Activated T-cell treated with anti-CD3 and anti-CD28 coated beads, Interleukin-2, amount 50 U/mL, for 4 hours (primary cell): ENCODE measurements around the gene KIAA0513. TPM values are rescaled to one million over a fixed set of nuclear protein-coding genes. Genes with fewer than 3 reads are reported as not detected.
A peak's percentile ranks its signal among the peaks of the same experiment; 100 is the strongest.

Experiments
- ATAC-seq, 2 donors: fragments of 200-7000 bp; cut with Tn5 transposase; one replicate each; pipeline ENCODE4 v1.10.0; 2021
- DNase-seq: peaks from one replicate; pipeline ENCODE4 v3.0.0-alpha.2; 2020
- H3K27me3 Mint-ChIP-seq: one replicate; pipeline ENCODE4 v1.8.0; 2021; ENCODE audit warnings: low read depth, mixed read lengths
- H3K36me3 Mint-ChIP-seq: one replicate; pipeline ENCODE4 v1.8.0; 2022; ENCODE audit warnings: mixed read lengths; ENCODE audit not compliant: insufficient read depth
- H3K4me1 Mint-ChIP-seq: one replicate; pipeline ENCODE4 v1.8.0; 2021; ENCODE audit warnings: low read depth, mixed read lengths
- H3K4me3 Mint-ChIP-seq: one replicate; pipeline ENCODE4 v1.8.0; 2021; ENCODE audit warnings: mild to moderate bottlenecking, moderate library complexity, mixed read lengths
- H3K9me3 Mint-ChIP-seq: one replicate; pipeline ENCODE4 v1.8.0; 2021; ENCODE audit warnings: mixed read lengths
- total RNA-seq, 3 donors: library from RNA; stranded (reverse); gene quantifications; one replicate each; pipeline ENCODE4 v1.2.1, GENCODE V29; 2021

KIAA0513 gene
- total RNA-seq, 3 donors from 2014 or later, result 13.6 to 19.6 (median 17.6) TPM

GRCh38 chr16:85094812-85095211 lies 67.2 kb downstream of the KIAA0513 start:
- no peak overlapping the region for H3K4me3 Mint-ChIP-seq
- DNase-seq (no peak), ATAC-seq (no peak)
- H3K4me1 Mint-ChIP-seq, result peaks cover under 1% of the 10 kb centered on the region
- no peaks in the 10 kb centered on the region for H3K9me3 Mint-ChIP-seq
- no peaks in the 10 kb centered on the region for H3K27me3 Mint-ChIP-seq
- no peaks in the 10 kb centered on the region for H3K36me3 Mint-ChIP-seq

GRCh38 chr16:85096921-85097320 lies 69.3 kb downstream of the KIAA0513 start:
- Mint-ChIP-seq H3K4me3 (no peak overlapping the region), H3K9me3 (no peaks in the 10 kb centered on the region), H3K27me3 (no peaks in the 10 kb centered on the region), H3K4me1 (peaks cover 6% of the 10 kb centered on the region), H3K36me3 (no peaks in the 10 kb centered on the region)
- DNase-seq (no peak), ATAC-seq (no peak)

GRCh38 chr16:85098565-85098964 lies 71.0 kb downstream of the KIAA0513 start:
- Mint-ChIP-seq H3K4me3 (no peak overlapping the region), H3K36me3 (no peaks in the 10 kb centered on the region), H3K4me1 (peaks cover 19% of the 10 kb centered on the region), H3K27me3 (no peaks in the 10 kb centered on the region), H3K9me3 (no peaks in the 10 kb centered on the region)
- DNase-seq (no peak), ATAC-seq (no peak)

GRCh38 chr16:85100265-85100664 lies 72.7 kb downstream of the KIAA0513 start:
- H3K4me3 Mint-ChIP-seq, result no peak overlapping the region

GRCh38 chr16:85101956-85102630 lies 74.5 kb downstream of the KIAA0513 start:
- peaks cover 42% of the 10 kb centered on the region for H3K4me1 Mint-ChIP-seq
- ATAC-seq, result no peak
- no peak for DNase-seq
- no peaks in the 10 kb centered on the region for H3K9me3 Mint-ChIP-seq
- no peaks in the 10 kb centered on the region for H3K36me3 Mint-ChIP-seq
- no peak overlapping the region for H3K4me3 Mint-ChIP-seq
- H3K27me3 Mint-ChIP-seq, result no peaks in the 10 kb centered on the region

More at GRCh38 chr16:85100265-85100664, 72.7 kb downstream of the KIAA0513 start:
- no peaks in the 10 kb centered on the region for H3K27me3 Mint-ChIP-seq
- H3K9me3 Mint-ChIP-seq, result no peaks in the 10 kb centered on the region
- no peaks in the 10 kb centered on the region for H3K36me3 Mint-ChIP-seq
- ATAC-seq (no peak), DNase-seq (no peak)
- peaks cover 36% of the 10 kb centered on the region for H3K4me1 Mint-ChIP-seq

GRCh38 chr16:85103114-85104079 lies 75.8 kb downstream of the KIAA0513 start:
- Mint-ChIP-seq H3K4me1 (peaks cover 42% of the 10 kb centered on the region), H3K36me3 (no peaks in the 10 kb centered on the region), H3K9me3 (no peaks in the 10 kb centered on the region), H3K4me3 (no peak overlapping the region), H3K27me3 (no peaks in the 10 kb centered on the region)
- DNase-seq (no peak), ATAC-seq (no peak)

- H3K4me1 Mint-ChIP-seq, result peaks cover 42% of the 10 kb centered on the region
- H3K36me3 Mint-ChIP-seq, result no peaks in the 10 kb centered on the region
- H3K4me3 Mint-ChIP-seq, result no peak overlapping the region
- no peaks in the 10 kb centered on the region for H3K9me3 Mint-ChIP-seq
- no peaks in the 10 kb centered on the region for H3K27me3 Mint-ChIP-seq
- ATAC-seq (no peak), DNase-seq (no peak)
Observed at GRCh38 chr16:85104147-85104546, 76.6 kb downstream of the KIAA0513 start.

GRCh38 chr16:85104821-85105391 lies 77.3 kb downstream of the KIAA0513 start:
- Mint-ChIP-seq H3K36me3 (no peaks in the 10 kb centered on the region), H3K4me1 (peaks cover 42% of the 10 kb centered on the region), H3K4me3 (no peak overlapping the region), H3K9me3 (no peaks in the 10 kb centered on the region), H3K27me3 (no peaks in the 10 kb centered on the region)
- DNase-seq, result no peak
- ATAC-seq, result peak; percentile 54 to 56

- Mint-ChIP-seq H3K36me3 (no peaks in the 10 kb centered on the region), H3K9me3 (no peaks in the 10 kb centered on the region), H3K4me3 (no peak overlapping the region), H3K27me3 (no peaks in the 10 kb centered on the region), H3K4me1 (peaks cover 42% of the 10 kb centered on the region)
- DNase-seq (no peak), ATAC-seq (peak in 1 of 2 donors; percentile 9)
Observed at GRCh38 chr16:85105475-85105874, 77.9 kb downstream of the KIAA0513 start.

GRCh38 chr16:85107083-85107482 lies 79.5 kb downstream of the KIAA0513 start:
- Mint-ChIP-seq H3K9me3 (no peaks in the 10 kb centered on the region), H3K4me3 (no peak overlapping the region)
- ATAC-seq, result no peak

GRCh38 chr16:85107532-85107931 lies 79.9 kb downstream of the KIAA0513 start:
- Mint-ChIP-seq H3K4me3 (no peak overlapping the region), H3K9me3 (no peaks in the 10 kb centered on the region), H3K27me3 (no peaks in the 10 kb centered on the region), H3K36me3 (no peaks in the 10 kb centered on the region), H3K4me1 (peaks cover 33% of the 10 kb centered on the region)
- DNase-seq (no peak), ATAC-seq (no peak)

More at GRCh38 chr16:85107083-85107482, 79.5 kb downstream of the KIAA0513 start:
- Mint-ChIP-seq H3K4me1 (peaks cover 35% of the 10 kb centered on the region), H3K27me3 (no peaks in the 10 kb centered on the region), H3K36me3 (no peaks in the 10 kb centered on the region)
- no peak for DNase-seq

GRCh38 chr16:85110105-85110504 lies 82.5 kb downstream of the KIAA0513 start:
- Mint-ChIP-seq H3K4me1 (peaks cover 13% of the 10 kb centered on the region), H3K36me3 (no peaks in the 10 kb centered on the region), H3K27me3 (no peaks in the 10 kb centered on the region), H3K9me3 (no peaks in the 10 kb centered on the region), H3K4me3 (no peak overlapping the region)
- ATAC-seq, result no peak
- DNase-seq, result no peak

- Mint-ChIP-seq H3K4me1 (peaks cover 7% of the 10 kb centered on the region), H3K36me3 (no peaks in the 10 kb centered on the region), H3K9me3 (no peaks in the 10 kb centered on the region), H3K27me3 (no peaks in the 10 kb centered on the region), H3K4me3 (no peak overlapping the region)
- ATAC-seq, result no peak
- no peak for DNase-seq
Observed at GRCh38 chr16:85111184-85111583, 83.6 kb downstream of the KIAA0513 start.

GRCh38 chr16:85112364-85112763 lies 84.8 kb downstream of the KIAA0513 start, which contains the start of gene CIBAR2:
Gene CIBAR2 (minus strand): TSS chr16:85112472. CDS start chr16:85112352, 120 bp downstream.
- Mint-ChIP-seq H3K9me3 (no peaks in the 10 kb centered on the region), H3K27me3 (no peaks in the 10 kb centered on the region), H3K4me1 (peaks cover 9% of the 10 kb centered on the region), H3K4me3 (no peak within 1 kb of the TSS), H3K36me3 (no peaks in the 10 kb centered on the region)
- no peak for ATAC-seq
- DNase-seq, result no peak
